Activated T-cell treated with anti-CD3 and anti-CD28 coated beads for 1 hour (primary cell): ENCODE data around the gene MARCKSL1.
"Not testable (repeated sequence)": the region's sequence is repeated elsewhere in the genome, so short reads cannot be mapped to it uniquely, and the experiment has no call there.

Experiments
- DNase-seq: peaks from one replicate; pipeline ENCODE4 v3.0.0-alpha.2; 2020; ENCODE audit warnings: low read depth

Gene MARCKSL1

DNA sequence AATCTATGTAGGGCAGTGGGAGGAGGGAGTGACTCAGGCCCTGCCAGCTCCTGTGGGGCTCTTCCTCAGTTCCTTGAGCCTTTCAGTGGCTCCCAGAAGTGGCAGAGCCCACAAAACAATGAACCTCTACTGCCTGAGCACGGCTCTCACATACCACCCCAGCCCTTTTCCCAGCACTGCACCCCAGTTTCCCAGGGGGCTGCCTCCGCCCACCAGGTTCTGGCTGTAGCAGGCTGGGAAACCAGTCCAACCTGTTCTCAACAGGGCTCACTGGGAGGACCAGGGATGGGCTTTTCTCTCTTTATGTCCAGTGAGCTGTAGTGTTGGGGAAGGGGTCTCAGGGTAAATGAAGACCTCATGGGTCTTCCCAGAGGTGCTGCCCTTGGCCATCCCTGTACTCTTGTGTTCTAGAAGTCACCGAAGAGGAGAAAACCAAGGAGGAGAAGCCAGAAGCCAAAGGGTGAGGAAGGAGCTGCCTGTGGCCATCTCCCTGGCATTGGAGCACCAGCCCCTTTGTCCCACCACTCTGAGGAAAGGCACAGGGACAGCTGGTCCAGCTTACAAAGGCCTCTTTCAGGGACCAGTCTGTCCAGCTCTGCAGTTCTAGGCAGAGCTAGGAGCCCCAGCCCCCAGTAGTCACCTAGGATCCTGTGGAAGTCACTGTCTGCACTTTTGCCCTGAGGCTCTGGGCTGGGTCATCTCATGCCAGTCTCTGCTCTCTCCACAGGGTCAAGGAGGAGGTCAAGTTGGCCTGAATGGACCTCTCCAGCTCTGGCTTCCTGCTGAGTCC, 3.5 kb downstream of the MARCKSL1 start:
- no peak for DNase-seq

DNA sequence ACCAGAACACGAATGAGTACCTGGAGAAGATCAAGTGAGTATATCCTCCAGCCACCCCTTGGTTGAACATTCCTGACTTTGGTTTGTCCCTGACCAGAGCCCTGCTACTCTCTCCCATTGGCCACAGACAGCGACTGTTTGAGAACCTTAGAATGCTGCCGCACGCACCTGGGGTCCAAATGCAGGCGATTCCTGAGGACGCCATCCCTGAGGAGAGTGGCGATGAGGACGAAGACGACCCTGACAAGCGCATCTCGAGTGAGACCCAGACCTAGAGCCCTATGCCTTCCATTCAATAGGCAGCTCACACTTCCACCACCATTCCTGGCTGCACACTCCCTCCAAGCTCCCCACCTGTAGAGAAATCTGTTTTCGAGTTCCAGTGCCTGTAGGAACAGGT, 4.5 kb downstream of the MARCKSL1 start:
- no peak for DNase-seq

DNA sequence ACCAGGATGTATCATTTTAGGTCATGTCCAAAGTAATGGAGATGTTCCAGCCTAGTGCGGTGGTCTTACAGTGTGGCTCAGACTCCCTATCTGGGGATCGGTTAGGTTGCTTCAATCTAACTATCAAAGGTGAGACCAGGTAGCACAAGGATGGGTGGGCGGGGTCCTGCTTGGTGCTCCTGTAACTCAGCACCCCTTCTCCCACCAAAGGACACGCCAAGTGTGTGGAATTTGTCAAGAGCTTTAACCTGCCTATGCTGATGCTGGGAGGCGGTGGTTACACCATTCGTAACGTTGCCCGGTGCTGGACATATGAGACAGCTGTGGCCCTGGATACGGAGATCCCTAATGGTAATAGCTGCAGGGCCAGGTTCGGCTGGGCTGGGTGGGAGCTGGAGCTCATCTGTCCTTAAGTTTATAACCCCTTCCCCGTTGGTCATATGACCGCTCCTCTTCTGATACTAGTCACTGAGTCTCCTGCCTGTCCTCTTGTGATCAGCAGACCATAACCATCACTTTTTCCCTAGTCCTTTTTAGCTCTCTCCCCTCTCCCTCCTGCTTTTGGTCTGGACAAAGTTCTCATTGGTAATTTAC, 5.4 kb downstream of the MARCKSL1 start:
- no peak for DNase-seq

DNA sequence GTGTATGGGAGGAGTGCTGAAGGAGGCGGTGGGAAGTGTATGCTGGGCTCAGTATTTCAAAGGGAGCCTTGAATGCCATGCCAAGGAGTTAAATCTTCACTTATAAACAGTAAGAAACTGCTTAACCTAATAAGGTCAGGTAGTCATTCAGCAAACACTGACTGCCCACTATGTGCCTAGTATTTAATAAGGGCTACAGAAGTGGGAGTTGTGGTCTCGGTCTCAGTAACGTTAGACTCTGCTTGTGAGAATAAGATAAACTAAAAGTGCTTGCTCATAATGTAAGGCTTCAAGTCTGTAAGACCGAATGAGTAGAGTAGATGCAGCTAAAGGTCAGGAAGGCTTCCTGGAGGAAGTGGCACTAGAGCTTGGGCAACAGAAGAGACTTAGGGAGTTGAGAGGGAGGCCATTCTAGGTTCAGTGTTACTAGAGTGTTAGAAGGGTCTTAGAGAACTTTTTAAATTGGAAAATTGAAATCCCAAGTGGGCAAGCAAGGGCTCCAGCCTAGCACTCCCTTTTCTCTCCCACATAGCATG, 6.0 kb downstream of the MARCKSL1 start:
- no peak for DNase-seq

DNA sequence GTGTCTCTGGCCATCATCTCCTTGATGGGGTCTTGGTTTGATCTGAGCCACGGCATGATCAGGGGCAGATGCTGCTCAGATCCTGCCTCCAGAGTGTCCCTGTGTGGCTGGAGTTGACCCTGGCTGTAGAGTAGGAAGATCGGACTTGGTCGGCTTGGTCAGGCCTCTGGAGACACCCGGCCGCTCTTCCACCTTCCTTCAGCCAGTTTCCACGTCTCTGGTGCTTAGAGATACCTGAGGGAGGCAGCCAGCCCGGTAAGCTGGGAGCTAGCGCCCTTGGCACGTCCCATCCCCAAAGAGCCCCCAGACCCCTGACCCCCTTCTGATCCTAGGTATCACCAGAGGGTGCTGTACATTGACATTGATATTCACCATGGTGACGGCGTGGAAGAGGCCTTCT, 8.8 kb downstream of the MARCKSL1 start:
- no peak for DNase-seq

DNA sequence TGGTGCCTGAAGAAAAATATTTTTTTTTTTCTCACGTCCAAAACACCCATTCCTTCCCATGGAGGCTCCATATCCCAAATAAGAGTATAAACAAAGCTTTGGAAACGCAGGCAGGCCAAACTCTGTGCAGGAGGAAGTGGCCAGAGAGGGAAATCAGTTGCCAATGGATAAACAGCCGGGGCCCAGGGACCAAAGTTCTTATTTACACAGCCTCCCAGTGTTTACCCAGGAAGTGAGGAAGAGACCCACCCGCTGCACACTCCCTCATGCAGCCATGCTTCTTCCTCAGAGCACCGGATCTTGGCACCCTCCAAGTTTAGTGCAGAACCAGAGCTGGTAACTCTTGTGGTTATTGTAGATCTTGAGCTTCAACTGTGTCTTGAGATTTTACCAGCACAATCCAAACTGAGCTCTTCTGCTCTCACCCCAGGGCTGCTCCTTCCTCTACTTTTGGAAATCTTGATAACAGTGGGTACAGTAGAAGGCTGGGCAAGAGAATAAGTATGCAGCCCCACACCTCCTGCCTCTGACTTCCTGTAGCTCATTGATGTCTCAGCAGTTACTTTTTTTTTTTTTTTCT, 14.2 kb downstream of the MARCKSL1 start:
- DNase-seq, result no peak

- no peak for DNase-seq
These were observed 17.7 kb downstream of the MARCKSL1 start for GRCh38 chr1:32318127-32318869.

- DNase-seq, result no peak
These were observed 19.1 kb downstream of the MARCKSL1 start for GRCh38 chr1:32316903-32317277.

GRCh38 chr1:32311709-32312393, 24.2 kb downstream of the MARCKSL1 start:
- no peak for DNase-seq

DNA sequence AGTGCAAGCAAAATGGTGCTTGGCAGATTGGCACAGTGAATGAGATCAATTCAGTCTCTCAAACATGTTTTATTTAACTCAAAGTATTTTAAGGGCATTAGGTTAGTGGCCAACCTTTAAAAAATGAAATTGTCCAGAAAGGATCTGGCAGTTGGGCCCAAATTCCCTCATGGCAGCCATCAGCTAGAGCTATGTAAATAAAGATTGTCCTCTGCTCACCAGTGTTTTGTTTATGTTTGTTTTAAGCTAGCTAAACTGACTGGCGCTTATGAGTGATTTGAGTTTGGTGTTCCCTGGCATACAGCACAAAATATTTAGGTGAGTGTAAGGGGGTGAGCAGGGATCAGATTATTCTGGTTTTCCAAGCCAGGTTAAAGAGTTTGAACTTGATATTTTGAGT, 26.1 kb downstream of the MARCKSL1 start:
- no peak for DNase-seq

DNA sequence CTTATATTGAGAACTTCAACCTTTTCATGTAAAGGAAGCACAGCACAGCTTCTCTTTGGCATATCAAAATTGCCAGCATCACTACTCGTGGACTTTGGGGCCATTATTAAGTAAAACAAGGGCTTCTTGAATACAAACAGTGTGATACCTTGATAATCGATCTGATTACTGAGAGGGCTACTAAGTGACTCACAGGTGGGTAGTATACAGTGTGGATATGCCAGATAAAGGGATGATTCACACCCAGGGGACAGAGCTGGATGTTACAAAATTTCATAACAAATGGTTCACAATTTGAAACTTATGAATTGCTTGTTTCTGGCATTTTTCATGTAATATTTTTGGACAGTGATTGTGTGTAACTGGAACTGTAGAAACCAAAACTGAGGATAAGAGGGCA, 28.7 kb downstream of the MARCKSL1 start:
- DNase-seq, result no peak

DNA sequence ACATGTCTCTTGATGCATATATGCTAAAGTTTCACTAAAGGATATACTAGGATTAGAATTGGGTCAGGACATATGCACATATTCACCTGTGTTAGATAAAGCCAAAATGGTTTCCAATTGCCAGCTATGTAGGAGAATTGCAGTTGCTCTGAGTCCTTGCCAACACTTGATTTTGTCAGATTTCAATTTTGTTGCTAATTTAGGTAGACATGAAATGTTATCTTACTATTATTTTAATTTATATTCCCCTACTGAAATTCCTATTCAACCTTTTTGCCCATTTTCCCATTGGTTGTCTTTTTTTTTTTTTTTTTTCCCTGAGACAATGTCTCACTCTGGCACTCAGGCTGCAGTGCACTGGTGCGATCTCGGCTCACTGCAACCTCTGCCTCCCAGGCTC, 30.7 kb downstream of the MARCKSL1 start:
- no peak for DNase-seq

DNA sequence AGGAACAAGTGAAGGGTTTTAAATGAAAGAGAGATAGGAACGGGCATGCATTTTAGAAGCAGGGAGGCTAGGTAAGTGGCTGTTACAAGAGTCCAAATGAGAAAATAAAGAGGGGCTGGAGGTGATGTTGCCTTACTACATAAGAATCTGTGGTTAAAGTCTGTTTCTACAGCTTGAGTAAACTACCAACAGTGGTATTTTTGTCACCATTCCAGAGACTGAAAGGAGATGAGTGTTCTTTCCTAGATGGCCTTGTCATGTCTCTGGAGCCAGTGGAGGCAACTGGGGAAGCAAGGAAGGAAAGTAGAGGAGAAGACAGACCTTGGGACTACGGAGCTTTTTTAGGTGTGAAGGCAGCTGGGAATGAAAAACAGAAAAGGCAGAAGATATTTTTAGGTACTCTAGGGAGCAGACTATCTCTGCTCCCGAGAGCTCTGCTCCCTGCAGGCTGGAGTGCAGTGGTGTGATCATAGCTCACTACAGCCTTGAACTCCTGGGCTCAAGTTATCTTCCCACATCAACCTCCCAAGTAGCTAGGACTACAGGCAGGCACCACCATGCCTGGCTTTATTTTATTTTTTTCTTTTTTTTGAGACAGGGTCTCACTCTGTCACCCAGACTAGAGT, 31.9 kb downstream of the MARCKSL1 start:
- no peak for DNase-seq

DNA sequence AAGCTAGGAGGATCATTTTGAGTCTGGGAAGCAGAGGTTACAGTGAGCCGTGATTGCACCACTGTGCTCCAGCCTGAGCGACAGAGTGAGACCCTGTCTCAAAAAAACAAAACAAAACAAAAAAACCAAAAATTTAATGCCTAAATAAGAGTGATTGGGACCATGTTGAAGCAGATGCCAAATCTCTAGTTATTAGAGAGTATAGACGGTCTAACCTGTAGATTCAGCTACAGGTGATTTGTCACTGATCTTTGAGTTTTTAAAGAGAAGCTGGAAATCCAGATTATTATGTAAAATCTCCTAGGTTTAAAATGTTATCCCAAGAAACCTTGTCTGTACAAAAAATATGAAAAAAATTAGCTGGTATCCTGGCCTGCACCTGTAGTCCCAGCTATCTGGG, 32.7 kb downstream of the MARCKSL1 start:
- no peak for DNase-seq

GRCh38 chr1:32299327-32299726, 36.7 kb downstream of the MARCKSL1 start:
- DNase-seq, result no peak

GRCh38 chr1:32298211-32298610, 37.8 kb downstream of the MARCKSL1 start:
- DNase-seq, result not testable (repeated sequence)

DNA sequence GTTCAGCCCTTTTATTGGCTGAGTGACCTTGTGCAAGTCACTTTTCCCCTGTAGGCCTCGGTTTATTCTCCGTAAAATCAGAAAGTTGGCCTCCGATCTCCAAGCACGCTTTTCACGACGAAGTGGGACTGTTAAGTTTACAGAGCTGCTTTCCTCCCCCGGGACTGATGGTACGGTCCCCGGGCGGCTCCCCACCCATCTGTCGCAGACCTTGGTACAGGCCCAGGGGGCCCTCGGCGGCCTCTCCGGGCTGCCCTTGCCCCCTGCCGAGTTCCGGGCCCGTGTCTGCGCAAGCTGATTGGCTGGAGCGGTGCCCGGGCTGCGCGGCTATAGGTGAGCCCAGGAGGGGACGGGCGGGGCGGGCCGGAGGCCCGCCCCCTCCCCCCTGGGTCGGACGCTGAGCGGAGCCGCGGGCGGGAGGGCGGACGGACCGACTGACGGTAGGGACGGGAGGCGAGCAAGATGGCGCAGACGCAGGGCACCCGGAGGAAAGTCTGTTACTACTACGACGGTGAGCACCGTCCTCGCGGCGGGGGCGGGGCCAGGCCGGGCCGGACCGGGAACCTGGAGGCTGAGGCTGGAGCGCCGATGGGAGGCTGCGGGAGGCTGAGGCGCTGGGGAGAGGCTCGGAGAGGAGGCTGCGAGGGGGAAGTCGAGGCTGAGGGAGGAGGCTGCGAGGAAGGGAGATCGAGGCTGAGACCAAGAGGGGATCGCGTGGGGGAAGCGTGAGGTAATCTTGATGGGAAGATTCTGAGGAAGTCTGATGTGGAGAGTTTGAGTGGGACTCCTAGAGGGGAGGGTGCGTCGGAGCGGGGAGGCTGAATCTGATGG, 44.1 kb downstream of the MARCKSL1 start, which contains the start of gene HDAC1:
TSS of gene HDAC1 (plus strand) at position 376 of the 831 bp plus-strand sequence. CDS start at position 463, 87 bp downstream.
- peak; percentile 94 for DNase-seq

GRCh38 chr1:32291145-32291707, 44.8 kb downstream of the MARCKSL1 start:
- DNase-seq, result no peak

DNA sequence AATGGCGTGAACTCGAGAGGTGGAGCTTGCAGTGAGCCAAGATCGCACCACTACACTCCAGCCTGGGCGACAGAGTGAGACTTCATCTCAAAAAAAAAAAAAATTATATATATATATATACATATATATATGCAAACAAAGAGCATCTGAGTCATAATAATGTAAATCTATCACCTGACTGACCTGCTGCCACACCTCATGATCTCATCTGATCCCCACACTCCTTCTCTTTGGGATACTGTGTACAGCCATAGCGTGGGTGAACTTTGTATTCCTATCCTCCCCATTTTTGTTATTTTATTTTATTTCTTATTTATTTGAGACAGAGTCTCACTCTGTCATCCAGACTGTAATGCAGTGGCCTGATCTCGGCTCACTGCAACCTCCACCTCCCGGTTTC, 46.8 kb downstream of the MARCKSL1 start:
- DNase-seq, result no peak

DNA sequence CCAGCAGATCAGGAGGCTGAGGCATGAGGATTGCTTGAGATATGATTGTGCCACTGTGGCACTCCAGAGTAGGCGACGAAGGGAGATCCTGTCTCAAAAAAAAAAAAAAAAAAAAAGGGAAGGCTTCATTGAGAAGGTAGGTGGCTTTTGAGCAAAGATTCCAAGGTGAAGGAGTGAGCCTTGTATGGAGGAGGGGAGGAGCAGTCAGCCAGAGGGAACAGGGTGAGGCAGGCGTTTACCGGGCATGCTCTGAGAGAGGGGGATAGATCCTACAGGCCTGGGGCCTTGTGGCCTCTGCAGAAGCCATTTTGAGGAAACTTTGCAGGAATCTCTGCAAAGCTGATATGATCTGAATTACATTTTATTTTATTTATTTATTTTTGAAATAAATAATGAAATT, 49.3 kb downstream of the MARCKSL1 start:
- no peak for DNase-seq
